HG03175 (cell line): ENCODE measurements around the gene C9orf85.

Source experiments
- ATAC-seq: cut with Tn5 transposase; IDR thresholded peaks from one replicate; pipeline ENCODE4 v1.9.1; 2021; ENCODE audit warnings: mild to moderate bottlenecking, moderate library complexity; ENCODE audit not compliant: unreplicated experiment

C9orf85 gene

GRCh38 chr9:71901695-71902597 is 9.5 kb upstream of the C9orf85 start:
- no peak for ATAC-seq

GRCh38 chr9:71904076-71904475 is 7.4 kb upstream of the C9orf85 start:
- no peak for ATAC-seq

GRCh38 chr9:71908825-71909224 is 2.6 kb upstream of the C9orf85 start:
- no peak for ATAC-seq

- ATAC-seq, result no peak
These were observed 1.4 kb upstream of the C9orf85 start for GRCh38 chr9:71909887-71910649.

GRCh38 chr9:71910650-71911060 is 784 bp upstream of the C9orf85 start:
- peak; percentile 19 for ATAC-seq

GRCh38 chr9:71911908-71912335 is 483 bp downstream of the C9orf85 start:
- ATAC-seq, result no peak

- no peak for ATAC-seq
These were observed 4.1 kb downstream of the C9orf85 start for GRCh38 chr9:71915495-71915894.

- peak; percentile 84 for ATAC-seq
These were observed 5.5 kb downstream of the C9orf85 start for GRCh38 chr9:71916834-71917534.

- no peak for ATAC-seq
These were observed 7.0 kb downstream of the C9orf85 start for GRCh38 chr9:71918419-71918818.

GRCh38 chr9:71920456-71921189 is 9.2 kb downstream of the C9orf85 start:
- ATAC-seq, result no peak

GRCh38 chr9:71921190-71921814 is 9.9 kb downstream of the C9orf85 start:
- ATAC-seq, result no peak

GRCh38 chr9:71924576-71924975 is 13.1 kb downstream of the C9orf85 start:
- no peak for ATAC-seq

- no peak for ATAC-seq
These were observed 14.4 kb downstream of the C9orf85 start for GRCh38 chr9:71925834-71926233.

- ATAC-seq, result no peak
These were observed 16.9 kb downstream of the C9orf85 start for GRCh38 chr9:71928376-71928775.

GRCh38 chr9:71928806-71929205 is 17.4 kb downstream of the C9orf85 start:
- ATAC-seq, result no peak

GRCh38 chr9:71929223-71929622 is 17.8 kb downstream of the C9orf85 start:
- no peak for ATAC-seq

GRCh38 chr9:71929791-71930440 is 18.5 kb downstream of the C9orf85 start:
- ATAC-seq, result no peak

- ATAC-seq, result no peak
These were observed 19.7 kb downstream of the C9orf85 start for GRCh38 chr9:71931166-71931565.

- no peak for ATAC-seq
These were observed 24.6 kb downstream of the C9orf85 start for GRCh38 chr9:71936066-71936465.
